ENCODE results near the gene PTPN20. TPM values are rescaled to one million over a fixed set of nuclear protein-coding genes. Genes with fewer than 3 reads are reported as not detected.

Gene PTPN20
- total RNA-seq, 1 donor: 8.0 TPM

DNA sequence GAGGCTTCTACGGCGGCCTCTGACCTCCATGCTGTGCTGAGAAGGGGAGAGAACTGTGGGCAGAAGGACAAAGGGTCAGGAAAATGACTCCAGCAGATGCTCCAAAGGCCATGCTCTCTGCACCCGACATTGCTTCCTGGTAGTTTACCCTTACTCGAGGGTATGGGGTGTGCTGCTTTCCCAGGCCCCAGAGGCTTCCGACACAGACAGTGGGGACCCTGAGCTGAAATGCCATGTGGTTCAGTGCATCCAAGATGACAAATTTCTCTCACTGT is 130.9 kb downstream of the PTPN20 start:
- Histone ChIP-seq H2AFZ (ENCODE audit: low read length) (no peak overlapping the region), H4K20me1 (ENCODE audit: insufficient read depth, low read length) (no peaks in the 10 kb centered on the region), H3K27ac (ENCODE audit: low read depth, low read length) (no peak overlapping the region), H3K9me3 (ENCODE audit: low read depth, low read length) (no peaks in the 10 kb centered on the region), H3K79me2 (ENCODE audit: insufficient read depth, low read length) (no peaks in the 10 kb centered on the region), H3K4me3 (ENCODE audit: insufficient read depth, low read length) (no peak overlapping the region), H3K4me1 (ENCODE audit: insufficient read depth, low read length) (no peaks in the 10 kb centered on the region), H3K36me3 (ENCODE audit: insufficient read depth, low read length) (no peaks in the 10 kb centered on the region), H3K4me2 (ENCODE audit: insufficient read depth, low read length) (no peak overlapping the region), H3K27me3 (ENCODE audit: insufficient read depth, low read length) (no peaks in the 10 kb centered on the region)
- no peak for DNase-seq (ENCODE audit: insufficient read length, low spot score, missing footprints)
- TF ChIP-seq, protein P1, sequence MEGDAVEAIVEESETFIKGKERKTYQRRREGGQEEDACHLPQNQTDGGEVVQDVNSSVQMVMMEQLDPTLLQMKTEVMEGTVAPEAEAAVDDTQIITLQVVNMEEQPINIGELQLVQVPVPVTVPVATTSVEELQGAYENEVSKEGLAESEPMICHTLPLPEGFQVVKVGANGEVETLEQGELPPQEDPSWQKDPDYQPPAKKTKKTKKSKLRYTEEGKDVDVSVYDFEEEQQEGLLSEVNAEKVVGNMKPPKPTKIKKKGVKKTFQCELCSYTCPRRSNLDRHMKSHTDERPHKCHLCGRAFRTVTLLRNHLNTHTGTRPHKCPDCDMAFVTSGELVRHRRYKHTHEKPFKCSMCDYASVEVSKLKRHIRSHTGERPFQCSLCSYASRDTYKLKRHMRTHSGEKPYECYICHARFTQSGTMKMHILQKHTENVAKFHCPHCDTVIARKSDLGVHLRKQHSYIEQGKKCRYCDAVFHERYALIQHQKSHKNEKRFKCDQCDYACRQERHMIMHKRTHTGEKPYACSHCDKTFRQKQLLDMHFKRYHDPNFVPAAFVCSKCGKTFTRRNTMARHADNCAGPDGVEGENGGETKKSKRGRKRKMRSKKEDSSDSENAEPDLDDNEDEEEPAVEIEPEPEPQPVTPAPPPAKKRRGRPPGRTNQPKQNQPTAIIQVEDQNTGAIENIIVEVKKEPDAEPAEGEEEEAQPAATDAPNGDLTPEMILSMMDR (IDR thresholded peaks at IDR 0.05; ENCODE audit: extremely low read depth, low read depth, low read length): no peak

- DNase-seq (ENCODE audit: insufficient read length, low spot score, missing footprints): peak; percentile 60
- Histone ChIP-seq H3K36me3 (ENCODE audit: insufficient read depth, low read length) (no peaks in the 10 kb centered on the region), H2AFZ (ENCODE audit: low read length) (no peak overlapping the region), H3K27me3 (ENCODE audit: insufficient read depth, low read length) (no peaks in the 10 kb centered on the region), H3K4me1 (ENCODE audit: insufficient read depth, low read length) (no peaks in the 10 kb centered on the region), H3K79me2 (ENCODE audit: insufficient read depth, low read length) (no peaks in the 10 kb centered on the region), H3K9me3 (ENCODE audit: low read depth, low read length) (no peaks in the 10 kb centered on the region), H3K27ac (ENCODE audit: low read depth, low read length) (no peak overlapping the region), H4K20me1 (ENCODE audit: insufficient read depth, low read length) (no peaks in the 10 kb centered on the region), H3K4me3 (ENCODE audit: insufficient read depth, low read length) (no peak overlapping the region), H3K4me2 (ENCODE audit: insufficient read depth, low read length) (no peak overlapping the region)
- TF ChIP-seq, protein P1 (IDR thresholded peaks at IDR 0.05; ENCODE audit: extremely low read depth, low read depth, low read length): no peak
These were observed 131.8 kb downstream of the PTPN20 start for GRCh38 chr10:47042780-47043750.

DNA sequence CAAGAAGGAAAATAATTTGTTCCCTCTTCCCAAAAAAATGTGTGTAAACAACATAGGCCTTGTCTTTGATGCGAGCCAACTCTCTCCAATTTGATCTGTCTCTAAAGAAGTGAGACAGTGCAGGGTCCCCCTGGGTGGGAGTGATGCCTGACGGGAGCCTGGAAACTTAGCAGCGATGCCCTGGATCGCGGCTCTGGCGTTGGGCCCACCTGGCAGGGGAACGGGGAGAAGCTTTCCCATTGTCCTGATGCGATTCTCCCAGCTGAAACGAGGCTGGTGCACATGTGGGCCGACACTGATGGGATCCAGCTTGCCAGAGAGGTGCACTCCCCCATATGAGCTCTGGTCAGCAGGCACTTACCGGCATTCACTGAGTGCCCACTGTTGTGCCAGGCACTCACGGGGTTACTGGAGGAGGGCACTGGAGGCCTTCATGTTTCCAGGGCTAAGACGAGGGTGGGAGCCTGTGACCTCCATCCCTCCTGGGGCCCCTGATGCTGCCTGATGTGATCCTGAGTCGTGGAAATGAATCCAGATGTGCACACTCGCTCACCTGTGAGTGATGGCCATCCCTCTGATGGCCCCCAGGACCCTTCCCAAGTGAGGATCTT is 132.8 kb downstream of the PTPN20 start:
- Histone ChIP-seq H4K20me1 (ENCODE audit: insufficient read depth, low read length) (no peaks in the 10 kb centered on the region), H3K4me3 (ENCODE audit: insufficient read depth, low read length) (no peak overlapping the region), H3K27ac (ENCODE audit: low read depth, low read length) (no peak overlapping the region), H3K4me1 (ENCODE audit: insufficient read depth, low read length) (peaks cover 4% of the 10 kb centered on the region), H3K36me3 (ENCODE audit: insufficient read depth, low read length) (no peaks in the 10 kb centered on the region), H3K4me2 (ENCODE audit: insufficient read depth, low read length) (no peak overlapping the region), H3K9me3 (ENCODE audit: low read depth, low read length) (no peaks in the 10 kb centered on the region), H2AFZ (ENCODE audit: low read length) (no peak overlapping the region), H3K79me2 (ENCODE audit: insufficient read depth, low read length) (no peaks in the 10 kb centered on the region), H3K27me3 (ENCODE audit: insufficient read depth, low read length) (no peaks in the 10 kb centered on the region)
- DNase-seq (ENCODE audit: insufficient read length, low spot score, missing footprints): no peak
- TF ChIP-seq, protein P1 (IDR thresholded peaks at IDR 0.05; ENCODE audit: extremely low read depth, low read depth, low read length): no peak

DNA sequence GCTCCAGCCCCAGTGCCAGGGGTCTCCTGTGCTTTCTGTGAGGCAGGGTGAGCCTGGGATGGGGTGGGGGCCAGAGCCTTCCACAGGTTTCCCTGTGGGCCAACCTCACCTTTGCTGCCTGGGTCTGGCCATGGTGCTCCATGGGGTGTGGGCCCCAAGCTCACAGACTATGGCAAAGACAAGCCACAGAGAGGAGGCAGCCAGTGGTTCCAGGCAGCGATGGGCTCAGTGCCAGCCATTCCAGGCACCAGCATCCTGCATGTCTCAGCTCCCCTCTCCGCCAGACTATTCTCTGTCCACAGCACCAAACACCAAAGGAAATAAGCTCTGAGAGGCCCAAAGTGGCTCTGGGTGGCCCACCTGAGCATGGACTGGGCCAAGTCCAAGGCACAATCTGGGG is 133.5 kb downstream of the PTPN20 start:
- no peak overlapping the region for H3K4me2 ChIP-seq (ENCODE audit: insufficient read depth, low read length)
- TF ChIP-seq, protein P1 (IDR thresholded peaks at IDR 0.05; ENCODE audit: extremely low read depth, low read depth, low read length): no peak
- H3K27me3 ChIP-seq (ENCODE audit: insufficient read depth, low read length): no peaks in the 10 kb centered on the region
- no peak overlapping the region for H2AFZ ChIP-seq (ENCODE audit: low read length)
- DNase-seq (ENCODE audit: insufficient read length, low spot score, missing footprints): no peak
- H3K79me2 ChIP-seq (ENCODE audit: insufficient read depth, low read length): no peaks in the 10 kb centered on the region
- no peaks in the 10 kb centered on the region for H4K20me1 ChIP-seq (ENCODE audit: insufficient read depth, low read length)
- no peaks in the 10 kb centered on the region for H3K9me3 ChIP-seq (ENCODE audit: low read depth, low read length)
- no peaks in the 10 kb centered on the region for H3K36me3 ChIP-seq (ENCODE audit: insufficient read depth, low read length)
- no peak overlapping the region for H3K4me3 ChIP-seq (ENCODE audit: insufficient read depth, low read length)
- peaks cover 4% of the 10 kb centered on the region for H3K4me1 ChIP-seq (ENCODE audit: insufficient read depth, low read length)
- H3K27ac ChIP-seq (ENCODE audit: low read depth, low read length): no peak overlapping the region
